Stimulated activated CD4-positive, alpha-beta T cell treated with anti-CD3 and anti-CD28 coated beads, Interleukin-2, amount 100 ng/mL, for 48 hours (primary cell): ENCODE results near the gene RNASET2.
"Not testable (repeated sequence)": the region's sequence is repeated elsewhere in the genome, so short reads cannot be mapped to it uniquely, and the experiment has no call there.

ENCODE experiments used
- DNase-seq, 2 donors: peaks; one replicate each; pipeline ENCODE4 v3.0.0-alpha.2; 2020

RNASET2 gene

DNA sequence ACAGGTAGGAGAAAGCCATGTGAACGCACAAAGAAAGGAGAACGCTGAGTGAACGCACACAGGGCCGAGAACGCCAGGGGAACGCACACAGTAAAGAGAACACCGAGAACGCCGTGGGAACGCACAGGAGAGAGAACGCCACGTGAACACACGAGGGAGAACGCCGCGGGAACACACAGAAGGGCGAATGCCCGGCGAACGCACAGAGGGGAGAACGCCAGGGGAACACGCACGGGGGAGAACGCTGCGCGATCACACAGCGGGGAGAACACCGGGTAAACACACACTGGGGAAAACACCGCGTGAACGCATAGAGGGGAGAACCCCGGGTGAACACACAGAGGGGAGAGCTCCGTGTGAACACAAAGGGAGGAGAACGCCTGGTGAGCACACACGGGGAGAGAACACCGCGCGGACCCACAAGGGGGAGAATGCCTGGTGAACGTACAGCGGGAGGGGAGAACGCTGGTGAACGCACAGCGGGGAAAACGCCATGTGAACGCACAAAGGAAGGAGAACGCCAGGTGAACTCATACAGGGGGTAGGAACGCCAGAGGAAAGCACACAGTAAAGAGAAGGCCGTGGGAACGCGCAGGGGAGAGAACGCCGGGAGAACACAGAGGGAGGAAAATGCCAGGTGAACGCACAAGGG, 55.3 kb downstream of the RNASET2 start:
- no peak for DNase-seq

DNA sequence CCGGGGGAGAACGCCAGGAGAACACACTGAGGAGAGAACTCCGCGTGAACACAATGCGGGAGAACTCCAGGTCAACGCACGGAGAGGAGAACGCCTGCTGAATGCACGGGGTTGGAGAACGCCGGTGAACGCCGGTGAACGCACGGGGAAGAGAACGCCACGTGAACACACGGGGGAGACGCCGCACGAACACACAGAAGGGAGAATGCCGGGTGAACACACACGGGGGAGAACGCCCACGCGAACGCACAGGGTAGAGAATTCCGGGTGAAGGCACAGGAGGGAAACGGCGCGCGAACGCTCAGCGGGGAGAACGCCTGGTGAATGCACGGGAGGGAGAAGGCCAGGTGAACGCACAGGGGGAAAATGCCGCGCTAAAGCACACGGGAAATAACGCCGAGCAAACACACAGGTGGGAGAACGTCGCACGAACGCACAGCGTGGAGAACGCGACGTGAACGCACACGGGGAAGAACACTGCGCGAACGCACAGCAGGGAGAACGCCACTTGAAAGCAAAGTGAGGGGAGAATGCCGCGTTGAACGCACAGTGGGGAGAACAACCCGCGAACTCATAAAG, 56.1 kb downstream of the RNASET2 start:
- no peak for DNase-seq

DNA sequence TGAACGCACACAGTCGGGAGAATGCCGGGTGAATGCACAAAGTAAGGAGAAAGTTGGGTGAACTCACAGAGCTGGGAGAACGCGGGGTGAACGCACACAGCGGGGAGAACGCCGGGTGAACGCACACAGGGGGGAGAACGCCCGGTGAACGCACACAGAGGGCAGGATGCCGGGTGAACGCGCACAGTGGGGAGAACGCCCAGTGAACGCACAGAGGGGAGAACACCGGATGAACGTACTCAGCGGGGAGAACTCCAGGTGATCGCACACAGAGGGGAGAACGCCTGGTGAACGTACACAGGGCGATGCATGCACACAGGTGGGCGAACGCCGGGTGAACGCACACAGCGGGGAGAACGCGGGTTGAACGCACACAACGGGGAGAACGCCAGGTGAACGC, 57.4 kb downstream of the RNASET2 start:
- DNase-seq, result no peak

GRCh38 chr6:166894614-166895013, 61.7 kb downstream of the RNASET2 start:
- DNase-seq, result not testable (repeated sequence)

DNA sequence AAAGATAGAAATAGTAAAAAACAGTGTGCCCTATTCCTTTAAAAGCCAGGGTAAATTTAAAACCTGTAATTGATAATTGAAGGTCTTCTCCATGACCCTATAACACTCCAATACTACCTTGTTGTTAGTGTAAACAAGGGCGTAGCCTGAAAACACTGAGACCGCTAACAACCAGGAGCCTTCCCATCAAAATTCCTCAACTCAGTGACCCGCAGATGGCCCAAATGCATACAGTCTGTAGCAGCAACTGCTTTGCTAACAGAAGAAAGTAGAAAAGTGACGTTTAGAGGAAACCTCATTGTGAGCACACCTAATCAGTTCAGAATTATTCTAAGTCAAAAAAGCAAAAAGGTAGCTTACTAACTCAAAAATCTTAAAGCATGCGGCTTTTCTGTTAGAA, 63.9 kb downstream of the RNASET2 start:
- DNase-seq, result not testable (repeated sequence)

GRCh38 chr6:166886773-166887172, 69.6 kb downstream of the RNASET2 start:
- DNase-seq, result not testable (repeated sequence)

GRCh38 chr6:166884958-166885357, 71.4 kb downstream of the RNASET2 start:
- DNase-seq, result not testable (repeated sequence)

GRCh38 chr6:166879594-166879993, 76.8 kb downstream of the RNASET2 start:
- DNase-seq, result no peak
